ENCODE data around the gene SOS1.
"Not testable (repeated sequence)": the region's sequence is repeated elsewhere in the genome, so short reads cannot be mapped to it uniquely, and the experiment has no call there.

SOS1 gene

GRCh38 chr2:38959938-38960608 lies 160.8 kb downstream of the SOS1 start:
- DNase-seq: no peak

GRCh38 chr2:38959466-38959865 lies 161.4 kb downstream of the SOS1 start:
- no peak for DNase-seq

GRCh38 chr2:38957972-38958371 lies 162.9 kb downstream of the SOS1 start:
- no peak for DNase-seq

GRCh38 chr2:38951766-38952165 lies 169.1 kb downstream of the SOS1 start:
- no peak for DNase-seq

GRCh38 chr2:38948995-38949394 lies 171.9 kb downstream of the SOS1 start:
- no peak for DNase-seq

- no peak for DNase-seq
Observed at GRCh38 chr2:38948387-38948882, 172.4 kb downstream of the SOS1 start.

GRCh38 chr2:38947241-38948239 lies 173.3 kb downstream of the SOS1 start:
- DNase-seq: peak; percentile 73

- DNase-seq: no peak
Observed at GRCh38 chr2:38945911-38946310, 174.9 kb downstream of the SOS1 start.

- DNase-seq: no peak
Observed at GRCh38 chr2:38945372-38945771, 175.5 kb downstream of the SOS1 start.

- no peak for DNase-seq
Observed at GRCh38 chr2:38943784-38944183, 177.1 kb downstream of the SOS1 start.

GRCh38 chr2:38940746-38941145 lies 180.1 kb downstream of the SOS1 start:
- no peak for DNase-seq

GRCh38 chr2:38937548-38937947 lies 183.3 kb downstream of the SOS1 start:
- DNase-seq: no peak

GRCh38 chr2:38936516-38936915 lies 184.3 kb downstream of the SOS1 start:
- DNase-seq: not testable (repeated sequence)

- no peak for DNase-seq
Observed at GRCh38 chr2:38935568-38936172, 185.2 kb downstream of the SOS1 start.

- no peak for DNase-seq
Observed at GRCh38 chr2:38934742-38935141, 186.1 kb downstream of the SOS1 start.

- DNase-seq: no peak
Observed at GRCh38 chr2:38933653-38934052, 187.2 kb downstream of the SOS1 start.

GRCh38 chr2:38932586-38932985 lies 188.3 kb downstream of the SOS1 start:
- no peak for DNase-seq

Measured in NCI-H774 (cell line).